ENCODE measurements around the gene DIS3L2. TPM values are rescaled to one million over a fixed set of nuclear protein-coding genes. Genes with fewer than 3 reads are reported as not detected.
"Not testable (repeated sequence)": the region's sequence is repeated elsewhere in the genome, so short reads cannot be mapped to it uniquely, and the experiment has no call there.

The DIS3L2 gene
- total and polyA plus RNA-seq, 3 experiments from 2014 or later, result 16.4 to 29.5 (median 28.6) TPM

DNA sequence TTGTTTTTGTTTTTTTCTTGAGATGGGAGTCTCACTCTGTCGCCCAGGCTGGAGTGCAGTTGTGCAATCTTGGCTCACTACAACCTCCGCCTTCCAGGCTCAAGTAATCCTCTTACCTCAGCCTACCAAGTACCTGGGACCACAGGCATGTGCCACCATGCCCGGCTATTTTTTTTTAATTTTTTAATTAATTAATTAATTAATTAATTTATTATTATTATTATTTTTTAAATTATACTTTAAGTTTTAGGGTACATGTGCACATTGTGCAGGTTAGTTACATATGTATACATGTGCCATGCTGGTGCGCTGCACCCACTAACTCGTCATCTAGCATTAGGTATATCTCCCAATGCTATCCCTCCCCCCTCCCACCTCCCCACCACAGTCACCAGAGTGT lies 215.1 kb downstream of the DIS3L2 start:
- H3K27me3 ChIP-seq (ENCODE audit: insufficient read depth, low read length, poor library complexity, severe bottlenecking); H3K27ac ChIP-seq (ENCODE audit: low read depth, low read length); H3K36me3 ChIP-seq (ENCODE audit: insufficient read depth, low read length); H3K9me3 ChIP-seq (ENCODE audit: low read length); H3K4me1 ChIP-seq (ENCODE audit: insufficient read depth, low read length); DNase-seq; CTCF ChIA-PET; H3K4me1 Mint-ChIP-seq; H3K4me3 ChIP-seq (ENCODE audit: low read length); H3K27me3 Mint-ChIP-seq; H3K27ac Mint-ChIP-seq; H3K9me3 Mint-ChIP-seq; POLR2A ChIA-PET: not testable (repeated sequence)
- Mint-ChIP-seq H3K4me3 (peak overlapping the region in 1 of 7 donors; percentile 14), H3K36me3 (peaks cover 15 to 24% (median 22%) of the 10 kb centered on the region in 3 donors)

DNA sequence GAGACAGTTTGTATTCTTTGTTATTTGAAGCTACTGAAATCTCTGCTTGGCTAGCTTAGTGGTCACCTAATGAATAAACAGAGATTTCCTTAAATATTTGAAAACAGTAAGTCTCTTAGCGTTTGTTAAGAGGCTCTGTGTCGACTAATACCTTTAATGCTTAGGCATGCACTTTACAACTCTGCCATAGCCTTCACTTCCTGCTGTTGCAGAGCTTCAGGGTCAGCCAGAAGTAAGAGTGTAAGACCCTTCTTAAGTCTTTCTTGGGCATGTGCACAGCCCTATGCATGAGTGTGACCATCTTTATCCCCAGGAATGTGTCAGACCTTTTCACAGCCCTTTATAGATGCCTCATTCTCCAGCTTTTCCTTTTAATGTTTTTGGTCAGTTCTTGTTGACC lies 221.8 kb downstream of the DIS3L2 start:
- Histone ChIP-seq H3K9me3 (ENCODE audit: low read length) (no peaks in the 10 kb centered on the region), H3K36me3 (ENCODE audit: insufficient read depth, low read length) (no peaks in the 10 kb centered on the region), H3K4me1 (ENCODE audit: insufficient read depth, low read length) (no peaks in the 10 kb centered on the region), H3K27me3 (ENCODE audit: insufficient read depth, low read length, poor library complexity, severe bottlenecking) (no peaks in the 10 kb centered on the region), H3K4me3 (ENCODE audit: low read length) (no peak overlapping the region), H3K27ac (ENCODE audit: low read depth, low read length) (no peak overlapping the region)
- H3K9me3 Mint-ChIP-seq, result peaks cover 0 to 4% (median 2%) of the 10 kb centered on the region in 5 donors
- no peak for DNase-seq
- peaks cover 9 to 36% (median 32%) of the 10 kb centered on the region in 3 donors for H3K36me3 Mint-ChIP-seq
- H3K4me1 Mint-ChIP-seq, result no peaks in the 10 kb centered on the region
- no peak overlapping the region for H3K27ac Mint-ChIP-seq
- H3K27me3 Mint-ChIP-seq, result no peaks in the 10 kb centered on the region
- H3K4me3 Mint-ChIP-seq, result no peak overlapping the region
- CTCF ChIA-PET, result interaction anchor here (1.6 kb wide), 1 partner anchor 283 kb away, joined by 4 read pairs; no protein-coding TSS in a partner anchor
- POLR2A ChIA-PET, result no interaction called here

DNA sequence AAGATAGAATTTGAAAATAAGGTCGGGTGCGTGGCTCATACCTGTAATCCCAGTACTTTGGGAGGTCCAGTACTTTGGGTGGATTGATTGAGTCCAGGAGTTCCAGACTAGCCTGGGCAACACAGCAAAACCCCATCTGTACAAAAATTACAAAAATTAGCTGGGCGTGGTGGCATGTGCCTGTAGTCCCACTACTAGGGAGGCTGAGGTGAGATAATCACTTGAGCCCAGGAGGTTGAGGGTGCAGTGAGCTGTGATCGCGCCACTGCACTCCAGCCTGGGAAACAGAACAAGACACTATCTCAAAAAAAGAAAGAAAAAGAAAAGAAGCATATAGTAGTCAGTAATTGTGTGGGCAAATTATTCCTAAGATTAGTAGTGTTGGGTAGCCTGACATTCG lies 222.8 kb downstream of the DIS3L2 start:
- ChIA-PET CTCF (interaction anchor here (1.6 kb wide), 1 partner anchor 284 kb away, joined by 4 read pairs; no protein-coding TSS in a partner anchor), POLR2A (no interaction called here)
- Histone ChIP-seq H3K27ac (ENCODE audit: low read depth, low read length) (no peak overlapping the region), H3K9me3 (ENCODE audit: low read length) (no peaks in the 10 kb centered on the region), H3K36me3 (ENCODE audit: insufficient read depth, low read length) (no peaks in the 10 kb centered on the region), H3K4me3 (ENCODE audit: low read length) (no peak overlapping the region), H3K4me1 (ENCODE audit: insufficient read depth, low read length) (no peaks in the 10 kb centered on the region), H3K27me3 (ENCODE audit: insufficient read depth, low read length, poor library complexity, severe bottlenecking) (no peaks in the 10 kb centered on the region)
- Mint-ChIP-seq H3K9me3 (peaks cover 0 to 4% (median 2%) of the 10 kb centered on the region in 5 donors), H3K27ac (no peak overlapping the region), H3K4me3 (no peak overlapping the region), H3K36me3 (peaks cover 13 to 40% (median 35%) of the 10 kb centered on the region in 3 donors), H3K27me3 (no peaks in the 10 kb centered on the region), H3K4me1 (no peaks in the 10 kb centered on the region)
- DNase-seq, result no peak

DNA sequence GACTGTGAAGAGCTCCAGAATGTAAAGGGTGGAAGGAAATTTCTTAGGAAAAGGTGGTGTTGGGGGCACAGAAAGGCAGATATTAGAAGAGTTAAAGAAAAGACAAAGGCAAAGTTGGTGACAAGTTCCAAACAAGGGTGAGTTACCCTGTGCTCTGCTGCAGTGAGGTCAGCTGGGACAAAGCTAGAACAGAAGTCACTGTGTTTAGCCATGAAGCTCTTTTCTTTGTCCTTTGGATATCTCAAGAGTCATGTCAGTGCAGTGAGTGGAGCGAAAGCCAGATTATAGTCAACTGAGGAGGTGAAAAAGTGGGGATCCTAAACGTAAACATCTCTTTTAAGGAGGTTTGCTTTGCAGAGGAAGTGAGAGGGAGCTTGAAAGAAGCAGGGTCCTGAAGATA lies 229.3 kb downstream of the DIS3L2 start:
- no peak overlapping the region for H3K27ac Mint-ChIP-seq
- H3K9me3 Mint-ChIP-seq, result peaks cover 0 to 13% (median 9%) of the 10 kb centered on the region in 5 donors
- POLR2A ChIA-PET, result no interaction called here
- Histone ChIP-seq H3K4me1 (ENCODE audit: insufficient read depth, low read length) (no peaks in the 10 kb centered on the region), H3K9me3 (ENCODE audit: low read length) (no peaks in the 10 kb centered on the region), H3K36me3 (ENCODE audit: insufficient read depth, low read length) (no peaks in the 10 kb centered on the region), H3K4me3 (ENCODE audit: low read length) (no peak overlapping the region), H3K27ac (ENCODE audit: low read depth, low read length) (no peak overlapping the region), H3K27me3 (ENCODE audit: insufficient read depth, low read length, poor library complexity, severe bottlenecking) (no peaks in the 10 kb centered on the region)
- peaks cover 27 to 57% (median 47%) of the 10 kb centered on the region in 3 donors for H3K36me3 Mint-ChIP-seq
- no peaks in the 10 kb centered on the region for H3K27me3 Mint-ChIP-seq
- no peaks in the 10 kb centered on the region for H3K4me1 Mint-ChIP-seq
- no peak for DNase-seq
- H3K4me3 Mint-ChIP-seq, result peak overlapping the region in 1 of 7 donors; percentile 31
- CTCF ChIA-PET, result no interaction called here

DNA sequence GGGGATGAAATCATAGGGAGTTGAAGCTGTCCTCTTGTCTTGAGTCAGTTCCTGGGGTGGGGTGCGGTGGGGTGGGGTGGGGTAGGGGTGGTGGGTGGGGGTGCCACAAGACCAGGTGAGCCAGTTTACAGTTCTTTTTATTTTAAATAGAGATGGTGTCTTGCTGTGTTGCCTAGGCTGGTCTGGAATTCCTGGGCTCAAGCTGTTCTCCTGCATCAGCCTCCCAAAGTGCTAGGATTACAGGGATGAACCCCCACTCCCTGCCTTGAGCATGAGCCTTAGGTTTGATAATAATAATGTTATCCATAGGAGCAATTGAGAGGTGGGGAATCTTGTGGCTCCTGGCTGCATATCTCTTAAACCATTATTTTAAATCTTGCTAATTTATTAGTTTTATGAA lies 234.0 kb downstream of the DIS3L2 start:
- Histone ChIP-seq H3K27me3 (ENCODE audit: insufficient read depth, low read length, poor library complexity, severe bottlenecking) (no peaks in the 10 kb centered on the region), H3K4me1 (ENCODE audit: insufficient read depth, low read length) (no peaks in the 10 kb centered on the region), H3K9me3 (ENCODE audit: low read length) (no peaks in the 10 kb centered on the region), H3K36me3 (ENCODE audit: insufficient read depth, low read length) (no peaks in the 10 kb centered on the region), H3K27ac (ENCODE audit: low read depth, low read length) (no peak overlapping the region), H3K4me3 (ENCODE audit: low read length) (no peak overlapping the region)
- no peaks in the 10 kb centered on the region for H3K4me1 Mint-ChIP-seq
- peaks cover 0 to 13% (median 9%) of the 10 kb centered on the region in 5 donors for H3K9me3 Mint-ChIP-seq
- no peaks in the 10 kb centered on the region for H3K27me3 Mint-ChIP-seq
- POLR2A ChIA-PET, result no interaction called here
- no peak for DNase-seq
- peaks cover 28 to 52% (median 51%) of the 10 kb centered on the region in 3 donors for H3K36me3 Mint-ChIP-seq
- CTCF ChIA-PET, result interaction anchor here (1.9 kb wide), 1 partner anchor 9 kb away, joined by 4 read pairs; no protein-coding TSS in a partner anchor
- H3K4me3 Mint-ChIP-seq, result no peak overlapping the region
- H3K27ac Mint-ChIP-seq, result no peak overlapping the region

DNA sequence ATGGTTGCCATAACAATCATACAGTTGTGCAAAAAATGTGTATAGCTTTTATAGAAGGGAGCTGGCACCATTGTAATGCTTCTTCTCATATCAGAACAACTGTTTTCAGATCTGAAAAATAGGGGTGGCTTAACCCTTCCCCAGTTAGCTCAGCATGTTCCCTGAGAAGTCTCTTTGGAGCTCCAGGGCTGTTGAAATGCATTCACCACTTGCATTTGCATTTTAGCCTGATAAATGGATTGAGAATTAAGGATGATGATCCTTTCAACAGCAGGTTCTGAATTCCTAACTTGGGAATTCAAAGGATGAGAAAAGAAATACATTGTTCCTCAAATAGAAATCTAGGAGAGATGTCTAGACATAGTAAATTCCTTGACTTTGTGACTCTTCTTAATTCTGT lies 235.3 kb downstream of the DIS3L2 start:
- Histone ChIP-seq H3K36me3 (ENCODE audit: insufficient read depth, low read length) (no peaks in the 10 kb centered on the region), H3K9me3 (ENCODE audit: low read length) (no peaks in the 10 kb centered on the region), H3K4me1 (ENCODE audit: insufficient read depth, low read length) (no peaks in the 10 kb centered on the region), H3K27ac (ENCODE audit: low read depth, low read length) (no peak overlapping the region), H3K4me3 (ENCODE audit: low read length) (no peak overlapping the region), H3K27me3 (ENCODE audit: insufficient read depth, low read length, poor library complexity, severe bottlenecking) (no peaks in the 10 kb centered on the region)
- H3K4me1 Mint-ChIP-seq, result no peaks in the 10 kb centered on the region
- ChIA-PET CTCF (no interaction called here), POLR2A (no interaction called here)
- H3K36me3 Mint-ChIP-seq, result peaks cover 28 to 55% (median 48%) of the 10 kb centered on the region in 3 donors
- H3K9me3 Mint-ChIP-seq, result peaks cover 0 to 13% (median 9%) of the 10 kb centered on the region in 5 donors
- DNase-seq, result no peak
- H3K27ac Mint-ChIP-seq, result no peak overlapping the region
- no peaks in the 10 kb centered on the region for H3K27me3 Mint-ChIP-seq
- H3K4me3 Mint-ChIP-seq, result no peak overlapping the region

DNA sequence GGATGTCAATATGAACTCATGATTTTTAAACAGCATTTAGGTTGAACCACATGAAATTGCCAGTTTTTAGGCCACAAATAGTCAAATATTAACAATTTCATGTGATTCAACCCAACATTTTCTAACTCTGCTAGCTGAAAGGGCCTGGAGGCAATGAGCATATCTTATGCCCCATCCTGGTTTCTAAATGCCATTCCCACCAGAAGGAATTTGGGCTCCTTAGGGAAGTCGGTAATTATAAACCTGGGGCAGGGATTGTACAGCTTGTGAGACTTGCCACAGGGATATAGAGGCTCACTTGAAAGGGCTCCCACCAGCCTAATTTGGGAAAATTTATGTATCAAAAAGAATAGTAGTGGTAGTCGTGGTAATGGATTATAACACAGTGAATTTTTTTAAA lies 238.7 kb downstream of the DIS3L2 start:
- peak overlapping the region in 1 of 8 donors; percentile 58 for H3K27ac Mint-ChIP-seq
- Histone ChIP-seq H3K4me1 (ENCODE audit: insufficient read depth, low read length) (no peaks in the 10 kb centered on the region), H3K9me3 (ENCODE audit: low read length) (no peaks in the 10 kb centered on the region), H3K27me3 (ENCODE audit: insufficient read depth, low read length, poor library complexity, severe bottlenecking) (no peaks in the 10 kb centered on the region), H3K4me3 (ENCODE audit: low read length) (no peak overlapping the region), H3K36me3 (ENCODE audit: insufficient read depth, low read length) (no peaks in the 10 kb centered on the region), H3K27ac (ENCODE audit: low read depth, low read length) (no peak overlapping the region)
- ChIA-PET CTCF (no interaction called here), POLR2A (no interaction called here)
- no peak overlapping the region for H3K4me3 Mint-ChIP-seq
- H3K9me3 Mint-ChIP-seq, result peaks cover 0 to under 1% (median 0%) of the 10 kb centered on the region in 5 donors
- DNase-seq, result no peak
- H3K36me3 Mint-ChIP-seq, result peaks cover 19 to 50% (median 23%) of the 10 kb centered on the region in 3 donors
- no peaks in the 10 kb centered on the region for H3K27me3 Mint-ChIP-seq
- peaks cover 0 to 6% (median 3%) of the 10 kb centered on the region in 3 donors for H3K4me1 Mint-ChIP-seq

DNA sequence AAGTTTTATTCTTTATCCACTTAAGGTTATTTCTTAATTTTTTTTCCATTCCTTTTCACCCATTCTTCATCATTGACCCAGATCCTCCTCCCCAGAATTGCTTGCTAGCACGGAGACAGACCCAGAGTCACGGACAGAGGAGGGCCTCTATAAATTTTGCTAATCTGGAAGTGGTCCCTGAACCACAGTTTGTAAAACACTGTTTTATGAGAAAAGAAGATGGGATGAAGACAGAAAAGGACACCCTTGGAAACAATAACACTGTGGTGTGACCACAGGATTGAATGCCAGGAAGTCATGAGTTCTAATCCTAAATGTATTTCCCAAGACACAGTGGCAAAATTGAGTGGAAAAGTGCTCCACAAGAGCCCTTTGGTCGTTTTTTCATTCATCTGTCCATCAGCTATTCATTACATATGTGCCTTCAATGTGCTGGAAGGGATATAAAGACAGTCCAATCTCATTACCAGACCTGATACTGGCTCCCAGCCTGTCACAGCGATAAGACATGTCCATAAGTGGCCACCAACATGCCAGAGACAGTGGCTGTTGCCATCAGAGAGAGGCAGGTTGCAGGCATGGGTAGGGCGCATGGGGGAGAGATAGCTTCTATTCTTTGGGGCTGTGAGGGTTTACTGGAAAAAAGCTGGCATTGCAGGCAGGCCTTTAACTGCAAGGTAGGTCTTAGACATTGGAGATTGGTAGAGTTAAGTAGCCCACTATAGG lies 241.8 kb downstream of the DIS3L2 start:
- Mint-ChIP-seq H3K4me1 (peaks cover 0 to 6% (median 3%) of the 10 kb centered on the region in 3 donors), H3K36me3 (peaks cover 14 to 49% (median 25%) of the 10 kb centered on the region in 3 donors), H3K27ac (no peak overlapping the region), H3K4me3 (no peak overlapping the region), H3K27me3 (no peaks in the 10 kb centered on the region), H3K9me3 (no peaks in the 10 kb centered on the region)
- H3K9me3 ChIP-seq (ENCODE audit: low read length), result no peaks in the 10 kb centered on the region
- no peaks in the 10 kb centered on the region for H3K36me3 ChIP-seq (ENCODE audit: insufficient read depth, low read length)
- H3K27me3 ChIP-seq (ENCODE audit: insufficient read depth, low read length, poor library complexity, severe bottlenecking), result no peaks in the 10 kb centered on the region
- no peak overlapping the region for H3K27ac ChIP-seq (ENCODE audit: low read depth, low read length)
- CTCF ChIA-PET, result interaction anchor here (2.0 kb wide), 1 partner anchor 8 kb away, joined by 4 read pairs; no protein-coding TSS in a partner anchor
- no peak overlapping the region for H3K4me3 ChIP-seq (ENCODE audit: low read length)
- POLR2A ChIA-PET, result no interaction called here
- no peaks in the 10 kb centered on the region for H3K4me1 ChIP-seq (ENCODE audit: insufficient read depth, low read length)
- DNase-seq, result no peak

Data from CD8-positive, alpha-beta memory T cell (primary cell).